ENCODE measurements around the gene S100A8. TPM values are rescaled to one million over a fixed set of nuclear protein-coding genes. Genes with fewer than 3 reads are reported as not detected.

S100A8 gene
- total RNA-seq, 4 donors from 2014 or later = 2.8 to 35.6 (median 6.2) TPM; not detected in 1

DNA sequence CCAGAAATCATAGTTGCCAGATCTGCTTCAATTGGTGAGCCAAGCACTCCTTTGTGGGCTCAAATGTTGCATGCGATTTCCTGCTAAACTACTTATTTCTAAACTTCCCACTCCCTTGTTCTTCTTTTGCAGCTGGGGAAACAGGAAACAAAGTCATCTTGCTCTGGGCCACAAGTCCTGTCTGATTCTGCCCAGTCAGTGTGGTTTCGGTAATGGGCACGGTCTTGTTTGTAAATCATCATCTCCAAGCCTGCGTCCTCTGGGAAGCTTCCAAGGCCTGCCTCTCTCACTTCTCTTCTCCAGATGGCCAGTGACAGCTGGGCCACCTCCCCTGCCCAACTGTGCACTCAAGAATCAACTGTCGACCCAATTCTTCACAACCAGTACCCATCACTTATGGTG lies 4.4 kb downstream of the S100A8 start:
- H3K27me3 ChIP-seq = no peaks in the 10 kb centered on the region
- no peak overlapping the region for H3K27ac ChIP-seq
- DNase-seq = peak in 1 of 2 donors; percentile 19
- intact Hi-C loops (cut with DNase I) = no loop called here
- no peaks in the 10 kb centered on the region for H3K36me3 ChIP-seq
- 83 to 87% methylated on average over 5 of the region's 5 CpGs for WGBS, 2 donors
- H3K4me1 ChIP-seq = no peaks in the 10 kb centered on the region
- no peaks in the 10 kb centered on the region for H3K9me3 ChIP-seq
- H3K4me3 ChIP-seq (replicated peaks in 1 of 3) = no peak overlapping the region
- TF ChIP-seq, protein P1, sequence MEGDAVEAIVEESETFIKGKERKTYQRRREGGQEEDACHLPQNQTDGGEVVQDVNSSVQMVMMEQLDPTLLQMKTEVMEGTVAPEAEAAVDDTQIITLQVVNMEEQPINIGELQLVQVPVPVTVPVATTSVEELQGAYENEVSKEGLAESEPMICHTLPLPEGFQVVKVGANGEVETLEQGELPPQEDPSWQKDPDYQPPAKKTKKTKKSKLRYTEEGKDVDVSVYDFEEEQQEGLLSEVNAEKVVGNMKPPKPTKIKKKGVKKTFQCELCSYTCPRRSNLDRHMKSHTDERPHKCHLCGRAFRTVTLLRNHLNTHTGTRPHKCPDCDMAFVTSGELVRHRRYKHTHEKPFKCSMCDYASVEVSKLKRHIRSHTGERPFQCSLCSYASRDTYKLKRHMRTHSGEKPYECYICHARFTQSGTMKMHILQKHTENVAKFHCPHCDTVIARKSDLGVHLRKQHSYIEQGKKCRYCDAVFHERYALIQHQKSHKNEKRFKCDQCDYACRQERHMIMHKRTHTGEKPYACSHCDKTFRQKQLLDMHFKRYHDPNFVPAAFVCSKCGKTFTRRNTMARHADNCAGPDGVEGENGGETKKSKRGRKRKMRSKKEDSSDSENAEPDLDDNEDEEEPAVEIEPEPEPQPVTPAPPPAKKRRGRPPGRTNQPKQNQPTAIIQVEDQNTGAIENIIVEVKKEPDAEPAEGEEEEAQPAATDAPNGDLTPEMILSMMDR (IDR thresholded peaks at IDR 0.05) = no peak
- TF ChIP-seq POLR2A (IDR thresholded peaks at IDR 0.05) = no peak

DNA sequence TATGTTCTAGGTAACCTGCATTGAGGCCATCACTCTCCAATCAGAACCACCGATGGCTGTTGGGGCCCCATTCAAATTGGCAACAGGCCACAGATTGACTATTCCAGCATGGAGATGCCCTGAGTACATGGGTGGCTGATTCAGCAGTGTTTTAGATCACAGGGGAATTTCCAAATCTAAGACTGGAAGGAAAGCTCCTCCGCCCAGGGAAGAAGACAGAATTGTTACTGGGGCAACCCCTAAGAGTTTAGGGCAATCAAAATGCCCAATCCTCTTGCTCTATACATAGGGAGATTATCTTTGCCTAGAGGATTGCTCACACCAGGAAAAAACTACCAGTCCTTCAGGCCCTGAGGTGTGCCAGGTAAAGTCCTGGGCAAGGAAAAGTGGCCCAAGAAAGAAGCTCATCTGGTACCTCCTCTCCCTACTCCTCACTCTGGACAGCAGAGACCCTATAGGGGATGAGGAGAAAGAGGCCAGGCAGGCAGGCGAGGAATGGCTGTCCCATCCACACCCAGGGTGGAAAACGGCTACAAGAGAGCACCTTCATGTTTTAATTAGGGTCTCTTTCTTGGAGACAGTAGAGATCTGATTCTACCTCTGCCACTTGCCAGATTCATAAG lies 5.8 kb downstream of the S100A8 start:
- Histone ChIP-seq H3K4me3 (replicated peaks in 1 of 3) (no peak overlapping the region), H3K9me3 (no peaks in the 10 kb centered on the region), H3K27me3 (no peaks in the 10 kb centered on the region), H3K4me1 (no peaks in the 10 kb centered on the region), H3K36me3 (no peaks in the 10 kb centered on the region), H3K27ac (no peak overlapping the region)
- DNase-seq = no peak
- no peak for TF ChIP-seq POLR2A (IDR thresholded peaks at IDR 0.05)
- TF ChIP-seq, protein P1 (IDR thresholded peaks at IDR 0.05) = no peak
- intact Hi-C loops (cut with DNase I) = no loop called here
- 74 to 80% methylated on average over 4 of the region's 4 CpGs for WGBS, 2 donors

DNA sequence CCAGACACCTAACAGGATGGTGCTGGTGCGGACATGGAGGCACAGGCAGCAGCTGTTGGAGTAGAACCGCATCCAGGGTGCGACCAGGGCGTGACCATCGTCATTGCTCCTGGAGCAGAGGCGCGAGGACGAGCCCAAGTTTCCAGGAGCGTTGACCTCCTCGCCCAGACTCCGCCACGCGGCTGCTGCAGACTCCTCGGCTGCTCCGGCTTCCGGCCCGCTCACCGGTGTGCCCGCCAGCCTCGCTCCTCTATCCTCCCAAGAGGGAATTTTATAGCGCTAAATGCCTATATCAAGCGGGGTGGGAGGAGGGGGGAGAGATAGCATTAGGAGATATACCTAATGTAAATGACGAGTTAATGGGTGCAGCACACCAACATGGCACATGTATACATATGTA lies 10.2 kb downstream of the S100A8 start:
- H3K9me3 ChIP-seq = no peaks in the 10 kb centered on the region
- TF ChIP-seq, protein P1 (IDR thresholded peaks at IDR 0.05) = no peak
- TF ChIP-seq POLR2A (IDR thresholded peaks at IDR 0.05) = no peak
- intact Hi-C loops (cut with DNase I) = no loop called here
- DNase-seq = no peak
- no peak overlapping the region for H3K4me3 ChIP-seq (replicated peaks in 1 of 3)
- H3K4me1 ChIP-seq = no peaks in the 10 kb centered on the region
- no peaks in the 10 kb centered on the region for H3K27me3 ChIP-seq
- no peaks in the 10 kb centered on the region for H3K36me3 ChIP-seq
- WGBS, 2 donors = 92 to 94% methylated on average over 22 to 23 of the region's 23 CpGs
- no peak overlapping the region for H3K27ac ChIP-seq

DNA sequence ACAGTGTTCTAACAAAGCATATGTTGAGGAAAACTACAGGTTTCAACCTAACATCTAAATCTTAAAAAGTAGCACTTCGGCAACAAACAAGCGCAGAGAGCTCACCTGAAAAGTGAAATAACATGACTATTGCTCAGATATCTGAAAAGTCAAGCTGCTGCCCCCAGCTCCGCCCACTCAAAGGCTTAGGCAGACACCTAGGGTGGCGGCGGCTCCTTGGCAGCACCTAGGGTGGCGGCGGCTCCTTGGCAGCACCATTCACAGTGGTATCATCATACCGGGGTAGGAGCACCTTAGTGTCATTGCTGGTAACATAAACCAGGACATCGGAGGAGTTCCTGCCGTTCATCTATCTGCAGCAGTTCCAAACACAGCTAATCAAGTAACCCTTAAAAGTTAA lies 11.3 kb downstream of the S100A8 start:
- no peak for DNase-seq
- Histone ChIP-seq H3K36me3 (no peaks in the 10 kb centered on the region), H3K4me1 (no peaks in the 10 kb centered on the region), H3K9me3 (no peaks in the 10 kb centered on the region), H3K4me3 (replicated peaks in 1 of 3) (no peak overlapping the region), H3K27me3 (no peaks in the 10 kb centered on the region), H3K27ac (no peak overlapping the region)
- WGBS, 2 donors = 91 to 93% methylated on average over 10 of the region's 10 CpGs
- intact Hi-C loops (cut with DNase I) = no loop called here
- TF ChIP-seq, protein P1 (IDR thresholded peaks at IDR 0.05) = no peak
- no peak for TF ChIP-seq POLR2A (IDR thresholded peaks at IDR 0.05)

DNA sequence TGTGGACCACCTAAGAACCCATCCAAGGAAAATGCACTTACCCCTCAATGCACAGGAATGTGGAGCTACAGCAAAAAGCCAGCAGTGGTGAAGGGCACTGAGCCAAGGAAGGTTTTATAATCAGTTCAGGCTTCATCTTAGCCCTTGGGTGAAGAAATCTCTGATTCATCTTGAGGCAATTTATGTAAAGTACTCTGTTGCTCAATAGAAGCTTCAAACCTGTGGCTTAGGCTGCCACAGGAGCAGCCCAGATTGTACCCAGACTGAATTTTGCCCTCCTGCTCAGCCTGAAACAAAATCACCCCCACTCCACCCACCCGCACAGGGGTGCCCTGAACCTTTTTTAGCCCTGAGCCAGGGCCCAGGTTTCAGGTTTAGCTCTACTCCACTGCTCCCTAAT lies 15.4 kb downstream of the S100A8 start, which contains the start of gene S100A12:
S100A12 (minus strand) TSS at position 111 of the 400 bp plus-strand sequence. CDS start 1,029 bp downstream, outside the sequence.
- H3K36me3 ChIP-seq = no peaks in the 10 kb centered on the region
- TF ChIP-seq, protein P1 (IDR thresholded peaks at IDR 0.05) = no peak
- no peak for TF ChIP-seq POLR2A (IDR thresholded peaks at IDR 0.05)
- intact Hi-C loops (cut with DNase I) = no loop called here
- H3K4me3 ChIP-seq (replicated peaks in 1 of 3) = no peak within 1 kb of the TSS
- H3K4me1 ChIP-seq = no peaks in the 10 kb centered on the region
- DNase-seq = no peak
- WGBS, 2 donors = 85 to 90% methylated on average over 1 of the region's 1 CpG
- no peak within 1 kb of the TSS for H3K27ac ChIP-seq
- no peaks in the 10 kb centered on the region for H3K27me3 ChIP-seq
- no peaks in the 10 kb centered on the region for H3K9me3 ChIP-seq
